GM18507 (cell line): ENCODE results near the gene POMC.
"Not testable (repeated sequence)": the region's sequence is repeated elsewhere in the genome, so short reads cannot be mapped to it uniquely, and the experiment has no call there.

Experiments
- DNase-seq: peaks from one replicate; pipeline ENCODE4 v3.0.0; 2011; ENCODE audit warnings: low read depth; ENCODE audit not compliant: insufficient read length; ENCODE audit errors: extremely low spot score
- FAIRE-seq: peaks from 2 replicates; lab custom pipeline; 2011; peaks lifted over from hg19 to GRCh38; lab: Jason Lieb, UNC

The POMC gene

GRCh38 chr2:25146896-25147295 is 21.5 kb downstream of the POMC start:
- FAIRE-seq (no peak), DNase-seq (no peak)

GRCh38 chr2:25145803-25146202 is 22.6 kb downstream of the POMC start:
- no peak for FAIRE-seq
- no peak for DNase-seq

- DNase-seq (no peak), FAIRE-seq (no peak)
Measured at GRCh38 chr2:25141120-25141519, 27.3 kb downstream of the POMC start.

GRCh38 chr2:25140535-25140934 is 27.8 kb downstream of the POMC start:
- DNase-seq, result not testable (repeated sequence)

GRCh38 chr2:25132693-25133092 is 35.7 kb downstream of the POMC start:
- DNase-seq, result no peak
- FAIRE-seq, result no peak

More at GRCh38 chr2:25140535-25140934, 27.8 kb downstream of the POMC start:
- FAIRE-seq, result not testable (repeated sequence)

GRCh38 chr2:25132299-25132635 is 36.1 kb downstream of the POMC start:
- no peak for DNase-seq
- FAIRE-seq, result no peak

- FAIRE-seq (no peak), DNase-seq (no peak)
Measured at GRCh38 chr2:25131567-25132298, 36.6 kb downstream of the POMC start.

GRCh38 chr2:25131253-25131566 is 37.2 kb downstream of the POMC start:
- FAIRE-seq (no peak), DNase-seq (no peak)

- no peak for FAIRE-seq
- no peak for DNase-seq
Measured at GRCh38 chr2:25129901-25130520, 38.4 kb downstream of the POMC start.

- DNase-seq, result no peak
- no peak for FAIRE-seq
Measured at GRCh38 chr2:25127646-25128045, 40.7 kb downstream of the POMC start.

GRCh38 chr2:25127071-25127470 is 41.3 kb downstream of the POMC start:
- FAIRE-seq, DNase-seq: not testable (repeated sequence)

- FAIRE-seq, result no peak
- DNase-seq, result no peak
Measured at GRCh38 chr2:25125976-25126375, 42.4 kb downstream of the POMC start.

- no peak for FAIRE-seq
- no peak for DNase-seq
Measured at GRCh38 chr2:25125189-25125588, 43.2 kb downstream of the POMC start.

- DNase-seq (no peak), FAIRE-seq (no peak)
Measured at GRCh38 chr2:25123682-25124081, 44.7 kb downstream of the POMC start.

- DNase-seq, result no peak
Measured at GRCh38 chr2:25122367-25122766, 46.0 kb downstream of the POMC start.

GRCh38 chr2:25119263-25119662 is 49.1 kb downstream of the POMC start:
- FAIRE-seq, result no peak
- no peak for DNase-seq

More at GRCh38 chr2:25122367-25122766, 46.0 kb downstream of the POMC start:
- no peak for FAIRE-seq

GRCh38 chr2:25116956-25117355 is 51.4 kb downstream of the POMC start:
- DNase-seq (no peak), FAIRE-seq (no peak)

- FAIRE-seq (no peak), DNase-seq (no peak)
Measured at GRCh38 chr2:25115902-25116301, 52.5 kb downstream of the POMC start.

GRCh38 chr2:25115249-25115883 is 53.0 kb downstream of the POMC start:
- DNase-seq (no peak), FAIRE-seq (no peak)

GRCh38 chr2:25112113-25112512 is 56.3 kb downstream of the POMC start:
- DNase-seq, result no peak
- no peak for FAIRE-seq
